Activated effector memory CD4-positive, alpha-beta T cell treated with anti-CD3 and anti-CD28 coated beads, Interleukin-2, amount 50 U/mL, for 16 hours (primary cell): ENCODE data around the gene TAS2R40.
A peak's percentile ranks its signal among the peaks of the same experiment; 100 is the strongest.

Experiments used
- DNase-seq: peaks from one replicate; pipeline ENCODE4 v3.0.0-alpha.2; 2020

TAS2R40 gene

DNA sequence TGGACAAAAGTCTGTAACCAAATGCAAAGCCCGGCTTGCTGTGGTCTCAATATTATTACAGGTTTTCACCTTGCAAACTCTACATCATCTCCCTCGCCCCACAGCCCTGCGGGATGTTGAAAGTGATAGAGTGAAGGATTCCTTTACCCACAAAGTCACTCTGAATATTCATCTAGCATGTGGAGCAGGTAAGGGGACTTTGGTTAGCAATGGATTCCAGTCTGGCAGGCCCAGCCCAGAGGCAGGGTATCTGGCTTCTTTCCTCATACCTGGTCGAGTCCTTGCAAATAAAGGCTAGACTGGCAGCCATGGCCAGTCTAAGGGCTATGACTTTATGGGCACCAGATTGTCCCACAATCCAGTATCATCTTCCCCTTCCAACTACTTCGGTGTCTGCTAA lies 3.2 kb downstream of the TAS2R40 start:
- no peak for DNase-seq

DNA sequence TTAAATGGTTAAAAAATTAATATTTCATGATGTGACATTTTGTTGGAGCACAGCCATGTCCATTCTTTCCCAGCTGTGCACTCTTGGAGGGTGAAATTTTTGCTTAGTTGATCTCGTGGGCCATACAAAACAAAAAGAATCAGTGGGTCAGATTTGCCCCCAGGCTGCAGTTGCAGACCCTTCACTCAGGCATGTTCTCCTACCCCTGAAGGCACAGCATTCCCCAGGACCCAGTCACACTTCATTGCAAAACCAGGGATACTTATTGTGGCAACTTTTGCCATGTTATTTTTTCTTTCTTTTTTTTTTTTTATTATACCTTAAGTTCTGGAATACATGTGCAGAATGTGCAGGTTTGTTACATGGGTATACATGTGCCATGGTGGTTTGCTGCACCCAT lies 6.0 kb downstream of the TAS2R40 start:
- DNase-seq, result no peak

DNA sequence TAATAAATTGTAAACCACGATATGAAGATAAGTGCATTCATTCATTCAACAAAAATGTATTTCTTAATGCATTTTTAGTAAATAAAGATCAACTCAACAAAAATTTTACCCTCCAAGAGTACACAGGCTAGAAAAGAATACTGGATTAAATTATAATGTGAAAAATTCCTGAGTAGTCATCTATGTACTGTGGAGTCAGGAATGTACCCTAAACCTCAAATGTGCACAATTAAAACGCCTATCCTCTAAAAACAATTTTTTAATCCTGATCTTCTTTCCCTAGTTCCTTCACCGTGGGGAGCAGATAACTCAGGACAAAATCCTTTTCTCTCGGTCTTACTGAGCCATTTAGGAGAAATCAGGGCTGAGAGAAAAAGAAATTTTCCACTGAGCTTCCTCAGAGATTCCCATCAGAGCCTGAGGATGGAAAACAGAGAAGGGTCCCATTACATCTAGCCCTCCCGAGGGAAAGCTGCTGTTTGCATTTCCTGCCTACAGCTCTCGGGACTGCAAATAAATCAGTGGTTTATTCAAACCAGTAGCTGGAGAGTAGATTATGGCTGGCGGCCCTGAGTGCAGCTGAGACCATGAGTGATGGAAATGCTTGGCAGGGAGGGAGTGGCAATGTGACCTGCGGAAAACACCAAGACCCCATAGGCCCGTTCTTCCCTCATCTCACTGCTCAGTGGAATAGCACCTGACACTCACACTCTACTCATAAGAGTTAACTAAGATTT lies 7.4 kb downstream of the TAS2R40 start:
- DNase-seq, result no peak

DNA sequence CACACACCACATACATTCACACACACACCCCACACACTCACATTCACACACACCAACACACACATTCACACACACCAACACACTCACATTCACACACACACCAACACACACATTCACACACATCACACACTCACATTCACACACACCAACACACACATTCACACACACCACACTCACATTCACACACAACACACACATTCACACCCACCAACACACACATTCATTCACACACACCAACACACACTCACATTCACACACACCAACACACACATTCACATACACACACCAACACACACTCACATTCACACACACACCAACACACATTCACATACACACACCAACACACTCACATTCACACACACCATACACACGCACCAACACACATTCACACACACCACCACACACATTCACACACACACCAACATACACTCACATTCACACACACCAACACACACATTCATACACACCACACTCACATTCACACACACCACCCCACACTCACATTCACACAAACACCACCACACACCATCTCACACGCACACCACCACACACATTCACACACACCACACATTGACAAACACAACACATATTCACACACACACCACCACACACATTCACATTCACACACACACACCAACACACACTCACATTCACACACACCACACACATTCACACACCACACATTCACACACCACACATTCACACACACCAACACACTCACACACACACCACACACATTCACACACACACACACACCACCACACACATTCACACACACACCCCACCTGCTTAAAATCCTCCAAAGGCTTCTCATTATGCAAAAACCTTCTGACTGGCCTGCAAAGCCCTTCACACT lies 9.0 kb downstream of the TAS2R40 start:
- no peak for DNase-seq

DNA sequence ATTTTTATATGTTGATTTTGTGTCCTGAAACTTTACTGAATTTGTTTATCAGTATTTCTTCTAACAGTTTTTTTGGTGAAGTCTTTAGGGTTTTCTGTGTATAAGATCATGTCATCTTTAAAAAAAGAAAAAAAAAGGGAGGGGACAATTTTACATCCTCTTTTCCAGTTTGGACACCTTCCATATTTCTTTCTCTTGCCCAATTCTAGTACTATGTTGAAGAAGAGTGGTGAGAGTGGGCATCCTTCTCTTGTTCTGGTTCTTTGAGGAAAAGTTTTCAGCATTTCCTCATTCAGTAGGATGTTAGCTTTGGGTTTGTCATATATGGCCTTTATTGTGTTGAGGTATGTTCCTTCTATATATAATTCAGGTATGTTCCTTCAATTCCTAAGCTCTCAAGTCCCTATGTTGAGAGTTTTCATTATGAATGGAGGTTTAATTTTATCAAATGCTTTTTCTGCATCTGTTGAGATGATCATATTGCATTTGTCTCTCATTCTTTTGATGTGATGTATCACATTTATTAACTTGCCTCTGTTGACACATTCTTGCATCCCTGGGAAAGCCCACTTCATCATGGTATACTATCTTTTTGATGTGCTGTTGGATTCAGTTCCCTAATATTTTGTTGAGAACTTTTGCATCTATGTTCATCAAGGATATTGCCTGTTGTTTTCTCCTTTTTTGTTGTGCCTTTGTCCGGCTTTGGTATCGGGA lies 12.1 kb downstream of the TAS2R40 start:
- DNase-seq, result no peak

DNA sequence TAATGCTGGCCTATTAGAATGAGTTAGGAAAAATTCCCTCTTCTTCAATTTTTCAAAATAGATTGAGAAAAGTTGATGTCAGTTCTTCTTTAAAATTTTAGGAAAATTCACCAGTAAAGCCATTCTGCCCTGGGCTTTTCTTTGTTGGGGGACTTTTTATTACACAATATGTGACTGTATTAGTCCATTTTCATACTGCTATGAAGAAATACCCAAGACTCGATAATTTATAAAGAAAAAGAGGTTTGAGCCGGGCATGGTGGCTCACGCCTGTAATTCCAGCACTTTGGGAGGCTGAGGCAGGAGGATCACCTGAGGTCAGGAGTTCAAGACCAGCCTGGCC lies 12.7 kb downstream of the TAS2R40 start:
- no peak for DNase-seq

DNA sequence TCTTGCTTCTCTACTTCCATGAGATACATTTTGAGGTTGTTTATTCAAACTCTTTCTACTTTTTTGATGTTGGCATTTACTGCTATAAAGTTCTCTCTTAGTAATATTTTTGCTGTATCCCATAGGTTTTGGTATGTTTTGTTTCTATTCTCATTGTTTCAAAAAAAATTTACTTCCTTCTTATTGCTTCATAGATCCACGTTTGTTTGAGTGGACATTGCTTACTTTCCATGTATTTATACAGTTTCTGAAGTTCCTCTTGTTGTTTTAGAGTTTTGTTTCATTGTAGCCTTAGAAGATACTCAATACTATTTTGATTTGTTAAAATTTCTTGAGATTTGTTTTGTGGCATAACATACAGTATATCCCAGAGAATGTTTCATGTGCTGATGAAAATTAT lies 13.7 kb downstream of the TAS2R40 start:
- DNase-seq, result no peak

DNA sequence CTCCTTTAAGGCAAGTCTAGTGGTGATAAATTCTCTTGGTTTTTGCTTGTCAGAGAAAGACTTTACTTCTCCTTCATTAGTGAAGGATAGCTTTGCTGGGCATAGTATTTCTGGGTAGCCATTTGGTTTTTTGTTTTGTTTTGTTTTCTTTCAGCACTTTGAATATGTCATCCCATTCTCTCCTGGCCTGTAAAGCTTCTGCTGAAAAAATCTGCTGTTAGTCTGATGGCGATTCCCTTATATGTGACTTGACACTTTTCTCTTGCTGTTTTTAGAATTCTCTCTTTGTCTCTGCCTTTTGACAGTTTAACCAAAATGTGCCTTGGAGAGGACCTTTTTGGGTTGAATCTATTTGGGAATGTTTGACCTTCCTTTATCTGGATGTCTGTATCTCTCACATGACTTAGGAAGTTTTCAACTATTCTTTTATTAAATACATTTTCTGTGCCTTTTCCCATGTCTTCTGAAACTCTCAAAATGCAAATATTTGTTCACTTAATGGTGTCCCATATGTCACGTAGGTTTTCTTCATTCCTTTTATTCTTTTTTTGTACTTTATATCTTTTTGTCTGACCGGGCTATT lies 14.7 kb downstream of the TAS2R40 start:
- DNase-seq, result no peak

DNA sequence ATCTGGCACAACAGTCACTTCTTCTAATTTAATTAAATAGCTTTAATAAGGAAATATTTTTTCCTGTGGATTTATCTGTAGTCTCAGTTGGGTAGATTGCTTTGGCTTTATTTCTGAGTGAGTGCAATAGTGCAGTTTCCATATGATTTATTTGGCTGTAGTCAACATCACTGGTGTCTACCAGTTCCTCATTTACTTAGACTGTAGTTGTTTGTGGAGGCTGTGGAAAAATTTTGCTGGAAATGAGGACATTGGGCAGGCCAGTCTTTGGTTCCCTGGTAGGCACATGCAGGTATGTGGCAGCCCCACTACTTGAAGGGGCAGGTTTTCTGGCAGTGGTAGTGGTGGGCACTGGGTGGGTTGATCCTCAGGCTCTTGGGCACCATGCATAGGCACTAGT lies 15.5 kb downstream of the TAS2R40 start:
- DNase-seq, result no peak

DNA sequence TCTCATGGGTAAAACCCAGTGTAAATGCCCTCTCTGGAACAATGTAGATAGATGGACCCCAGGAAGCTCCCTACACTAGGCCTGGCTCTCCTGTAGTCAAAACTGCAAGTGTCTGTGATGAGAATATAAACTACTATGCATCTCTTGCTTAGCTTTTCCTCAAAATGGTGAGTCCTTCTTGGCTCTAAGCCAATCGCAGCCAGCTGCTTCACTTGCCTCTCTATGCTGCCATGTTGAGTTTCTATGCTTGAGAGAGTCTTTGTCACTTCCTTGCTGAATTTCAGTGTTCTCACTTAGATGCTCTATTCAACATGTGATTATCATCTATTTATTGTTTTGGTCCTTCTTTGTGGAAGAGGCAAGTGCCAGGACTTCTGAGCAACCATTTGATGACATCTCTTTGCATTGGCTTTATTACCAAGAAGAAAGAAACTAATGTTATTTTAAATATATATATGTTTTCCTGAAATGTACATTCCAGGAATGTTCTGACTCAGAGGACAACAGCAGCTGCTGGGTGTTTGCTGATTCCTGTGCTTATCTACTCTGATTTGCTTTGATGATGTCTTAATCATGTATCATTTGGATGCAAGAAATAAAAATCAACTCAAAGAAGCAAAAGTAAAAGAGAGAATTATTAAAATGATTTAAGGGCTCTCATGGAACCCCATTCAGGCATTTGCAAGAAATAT lies 16.6 kb downstream of the TAS2R40 start:
- no peak for DNase-seq

DNA sequence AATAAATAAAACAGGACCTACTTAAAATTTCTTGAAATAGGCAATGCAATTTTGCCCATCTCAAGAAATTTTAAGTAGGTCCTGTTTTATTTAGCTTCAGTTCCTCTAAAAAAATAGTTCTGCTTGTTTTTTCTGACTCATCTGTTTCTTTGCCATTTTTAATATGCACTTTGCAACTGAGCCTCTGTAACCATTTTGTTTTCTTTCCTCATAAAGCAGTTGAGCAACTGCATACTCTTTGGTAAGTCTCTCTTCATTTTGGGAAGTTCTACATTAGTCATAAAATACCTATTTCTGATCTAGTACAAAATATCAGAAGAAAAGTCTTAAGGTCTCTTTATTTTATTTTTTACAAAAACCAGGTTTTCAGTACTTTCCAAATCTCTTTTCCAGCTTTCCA lies 18.0 kb downstream of the TAS2R40 start:
- no peak for DNase-seq

DNA sequence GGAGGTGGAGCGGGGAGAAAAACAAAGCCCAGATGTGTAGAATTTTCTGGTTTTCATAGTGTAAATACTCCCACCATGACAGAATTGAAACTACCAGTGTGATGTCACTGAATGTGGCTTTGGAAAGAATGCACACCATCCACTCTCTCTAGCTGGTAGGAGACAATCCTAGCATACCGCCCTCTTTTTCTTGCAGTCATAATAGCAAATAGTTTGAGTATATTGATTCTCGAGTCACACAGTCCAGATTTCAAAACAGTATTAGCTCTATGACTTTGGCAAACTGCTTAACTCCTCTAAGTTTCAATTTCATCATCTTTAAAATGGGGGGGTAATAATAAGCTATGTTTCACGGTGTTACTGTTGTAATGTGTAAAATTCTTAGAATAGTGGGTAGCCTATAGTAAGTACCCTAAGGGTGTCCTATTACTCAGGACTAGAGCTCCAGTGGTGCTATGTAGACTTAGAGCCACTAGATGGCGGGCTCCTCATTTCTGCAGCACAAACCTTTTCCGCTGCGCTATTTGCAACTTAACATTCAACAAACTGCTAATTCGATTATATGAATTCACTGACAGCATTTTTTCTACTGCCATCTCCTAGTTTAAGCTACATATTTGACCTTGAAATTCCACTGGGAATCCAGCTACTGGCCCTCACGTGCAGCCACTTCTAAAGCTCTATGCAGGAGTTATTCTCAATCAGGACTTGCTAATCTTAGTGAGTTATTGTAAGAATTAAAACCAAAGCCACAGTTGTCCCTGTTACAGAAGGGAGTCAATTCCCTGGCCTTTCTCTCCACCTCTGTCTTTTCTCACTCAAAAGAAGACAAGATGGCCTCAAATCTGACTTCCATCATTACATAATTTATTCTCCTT lies 18.7 kb downstream of the TAS2R40 start:
- peak; percentile 87 for DNase-seq

DNA sequence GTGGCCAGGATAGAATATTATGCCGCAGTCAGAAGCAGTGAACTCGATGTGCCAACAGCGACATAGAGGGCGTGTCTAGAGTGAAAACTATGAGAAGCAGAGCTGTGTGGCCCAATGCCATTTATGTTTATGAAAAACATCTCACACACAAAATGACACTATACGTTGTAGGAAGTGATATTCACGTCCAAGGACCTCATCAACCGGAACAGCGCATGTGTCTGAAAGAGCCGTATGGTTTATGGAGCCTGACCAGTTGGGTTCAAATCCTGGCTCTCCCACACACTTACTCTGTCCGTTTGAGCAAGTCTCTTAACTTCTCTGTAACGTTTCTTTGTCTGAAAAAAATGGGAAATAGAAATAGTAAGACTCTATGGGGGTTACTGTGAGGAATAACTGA lies 20.5 kb downstream of the TAS2R40 start:
- no peak for DNase-seq

DNA sequence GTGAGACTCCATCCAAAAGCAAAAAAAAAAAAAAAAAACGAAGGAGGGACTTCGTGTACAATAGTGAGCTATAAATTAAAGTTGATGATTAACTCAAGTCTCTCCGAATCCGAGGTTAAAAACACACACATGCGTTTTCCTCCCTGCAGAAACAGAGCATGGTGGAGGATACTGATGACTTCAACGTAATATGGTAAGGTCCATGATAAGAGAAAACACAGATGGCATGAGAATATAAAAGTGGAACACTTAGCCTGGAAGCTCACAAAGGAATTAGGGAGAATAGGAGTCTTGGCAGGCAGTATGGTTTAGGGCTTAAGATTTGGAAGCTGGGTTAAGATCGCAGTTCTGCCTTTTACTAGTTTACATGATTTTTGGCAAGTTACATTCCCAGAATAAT lies 21.3 kb downstream of the TAS2R40 start:
- no peak for DNase-seq

DNA sequence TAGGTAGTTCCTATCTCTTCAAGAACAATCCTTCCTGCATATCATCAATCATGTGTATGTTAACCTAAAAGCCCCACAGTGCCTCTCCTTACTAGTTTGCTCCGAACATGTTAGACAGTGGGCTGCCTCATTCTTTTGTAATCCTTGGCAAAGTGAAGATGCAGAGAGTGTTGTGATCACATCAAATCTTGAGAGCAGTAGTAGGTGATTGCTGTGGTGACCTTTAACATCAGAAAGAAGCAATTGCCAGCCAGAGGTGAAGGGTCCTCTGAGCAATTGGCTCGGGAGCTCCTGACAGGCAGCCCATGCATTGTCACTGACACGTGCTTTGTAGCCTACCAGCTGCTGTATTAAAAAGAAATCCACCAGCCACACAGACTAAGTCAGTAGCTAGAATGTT lies 21.8 kb downstream of the TAS2R40 start:
- DNase-seq, result no peak

DNA sequence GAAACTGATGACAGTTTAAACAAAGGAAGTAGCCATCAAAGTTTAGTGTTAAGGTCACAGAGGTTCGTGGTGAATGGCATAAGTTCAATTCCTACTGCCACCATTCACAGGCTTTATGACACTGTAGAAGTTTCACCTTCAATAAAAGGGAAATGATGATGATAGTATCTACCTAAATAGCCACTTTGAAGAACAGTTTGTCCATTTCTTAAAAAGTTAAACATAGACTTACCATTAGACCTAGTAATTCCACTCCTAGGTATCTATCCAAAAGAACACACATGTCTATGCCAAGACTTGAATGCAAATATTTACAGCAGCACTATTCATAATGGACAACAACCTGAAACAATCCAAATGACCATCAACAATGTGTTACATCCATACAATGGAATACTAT lies 22.5 kb downstream of the TAS2R40 start:
- no peak for DNase-seq

DNA sequence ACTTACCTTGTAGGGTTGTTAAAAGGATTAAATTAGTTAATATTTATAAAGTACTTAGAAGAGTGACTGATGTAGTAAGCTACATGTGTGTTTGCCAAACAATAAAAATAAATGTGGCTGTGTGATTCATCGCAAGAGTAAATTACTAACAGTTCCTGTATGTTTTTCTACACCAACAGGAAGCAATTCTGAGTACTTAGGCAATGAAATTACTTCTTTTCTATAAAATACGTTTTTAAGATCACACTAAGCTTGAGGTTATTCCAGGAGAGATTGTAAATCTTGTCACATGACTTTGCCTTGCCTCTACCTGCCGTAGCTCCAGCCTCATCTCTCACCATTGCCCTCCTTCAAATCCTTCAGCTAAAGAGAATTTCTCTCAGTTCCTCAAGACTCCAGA lies 23.3 kb downstream of the TAS2R40 start:
- no peak for DNase-seq

DNA sequence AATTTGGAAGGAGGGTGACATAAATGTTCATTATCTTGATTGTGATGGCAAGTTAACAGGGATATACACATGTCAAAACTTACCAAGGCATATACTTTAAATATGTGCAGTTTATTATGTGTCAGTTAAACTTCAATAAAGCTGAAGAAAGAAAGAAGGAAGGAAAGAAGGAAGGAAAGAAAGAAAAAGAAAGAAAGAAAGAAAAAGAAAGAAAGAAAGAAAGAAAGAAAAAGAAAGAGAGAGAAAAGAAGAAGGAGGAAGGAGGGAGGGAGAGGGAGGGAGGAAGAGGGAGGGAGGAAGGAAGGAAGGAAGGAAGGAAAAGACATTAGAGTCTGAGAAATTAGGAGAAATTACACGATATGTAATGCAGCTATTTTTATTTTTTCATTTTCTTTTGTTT lies 25.5 kb downstream of the TAS2R40 start:
- DNase-seq, result no peak

DNA sequence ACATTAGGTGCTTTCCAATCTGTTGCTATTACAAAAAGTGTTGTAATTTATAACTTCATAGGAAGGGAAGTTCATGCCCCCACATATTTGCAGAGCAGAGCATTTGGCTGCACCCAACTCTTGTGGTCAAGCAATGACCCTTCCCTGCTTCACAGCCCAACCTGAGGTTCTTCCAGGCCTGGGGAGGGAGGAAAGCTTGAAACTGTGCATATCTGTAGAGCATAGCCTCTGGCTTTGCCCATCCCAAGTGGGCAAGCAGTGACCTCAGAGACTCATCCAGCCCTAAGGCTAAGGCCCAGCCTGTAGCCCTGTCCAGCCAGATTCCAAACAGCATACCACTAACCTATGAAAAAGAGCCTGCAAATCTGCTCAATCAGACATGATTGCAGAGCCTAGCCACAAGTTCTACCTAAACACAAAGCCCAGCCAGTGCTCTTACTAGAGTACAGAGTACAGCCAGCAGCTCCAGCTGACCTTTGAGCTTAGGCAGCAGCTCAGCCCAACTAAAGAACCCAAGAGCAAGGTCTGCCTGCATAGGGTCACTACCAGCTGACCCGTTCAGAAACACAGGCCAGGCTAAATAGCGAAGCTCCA lies 27.0 kb downstream of the TAS2R40 start:
- no peak for DNase-seq

DNA sequence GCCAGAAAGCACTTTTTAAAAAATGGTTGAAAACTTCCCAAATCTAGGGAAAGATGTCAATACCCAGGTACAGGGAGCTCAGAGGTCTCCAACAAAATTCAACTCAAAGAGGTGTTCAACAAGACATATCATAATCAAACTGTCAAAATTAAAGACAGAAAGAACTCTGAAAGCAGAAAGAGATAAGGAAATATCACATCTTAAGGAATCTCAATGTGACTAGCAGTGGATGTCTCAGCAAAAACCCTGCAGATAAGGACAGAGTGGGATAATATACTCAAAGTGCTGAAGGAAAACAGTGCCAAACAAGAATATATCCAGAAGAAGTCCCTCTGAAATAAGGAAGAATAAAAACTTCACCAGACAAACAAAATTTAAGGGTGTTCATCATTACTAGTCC lies 28.4 kb downstream of the TAS2R40 start:
- DNase-seq, result no peak

DNA sequence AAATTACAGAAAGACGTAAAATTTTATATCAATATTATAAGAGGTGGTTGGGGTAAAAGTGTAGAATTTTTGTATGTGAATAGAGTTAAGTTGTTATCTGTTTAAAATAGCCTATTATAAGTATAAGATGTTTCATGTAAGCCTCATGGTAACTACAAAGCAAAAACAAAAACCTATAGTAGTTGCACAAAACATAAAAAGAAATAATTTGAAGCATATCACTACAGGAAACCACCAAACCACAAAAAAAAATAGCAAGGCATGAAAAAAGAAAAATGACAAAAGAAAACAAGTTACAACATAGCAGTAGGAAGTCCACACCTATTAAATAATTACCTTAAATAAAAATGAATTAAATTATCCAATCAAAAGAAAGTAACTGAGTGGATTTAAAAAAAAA lies 29.0 kb downstream of the TAS2R40 start:
- no peak for DNase-seq

DNA sequence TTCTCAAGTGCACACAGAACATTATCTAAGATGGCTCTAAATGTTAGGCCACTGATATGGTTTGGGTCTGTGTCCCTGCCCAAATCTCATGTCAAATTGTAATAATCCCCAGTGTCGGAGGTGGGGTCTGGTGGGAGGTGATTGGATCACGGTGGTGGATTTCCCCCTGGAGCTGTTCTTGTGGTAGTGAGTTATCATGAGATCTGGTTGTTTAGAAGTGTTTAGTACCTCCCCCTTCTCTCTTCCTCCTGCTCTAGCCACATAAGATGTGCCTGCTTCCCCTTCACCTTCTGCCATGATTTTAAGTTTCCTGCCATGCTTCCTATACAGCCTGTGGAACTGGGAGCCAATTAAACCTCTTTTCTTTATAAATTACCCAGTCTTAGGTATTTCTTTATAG lies 30.2 kb downstream of the TAS2R40 start:
- no peak for DNase-seq
